HG03565 (cell line): Measurements from ENCODE around the gene FRMD4A.

ENCODE experiments used
- ATAC-seq: cut with Tn5 transposase; IDR thresholded peaks from one replicate; pipeline ENCODE4 v1.9.1; 2021; ENCODE audit warnings: mild to moderate bottlenecking, moderate library complexity; ENCODE audit not compliant: unreplicated experiment

Gene FRMD4A

GRCh38 chr10:14024329-14025202 is 306.2 kb downstream of the FRMD4A start:
- ATAC-seq: no peak

DNA sequence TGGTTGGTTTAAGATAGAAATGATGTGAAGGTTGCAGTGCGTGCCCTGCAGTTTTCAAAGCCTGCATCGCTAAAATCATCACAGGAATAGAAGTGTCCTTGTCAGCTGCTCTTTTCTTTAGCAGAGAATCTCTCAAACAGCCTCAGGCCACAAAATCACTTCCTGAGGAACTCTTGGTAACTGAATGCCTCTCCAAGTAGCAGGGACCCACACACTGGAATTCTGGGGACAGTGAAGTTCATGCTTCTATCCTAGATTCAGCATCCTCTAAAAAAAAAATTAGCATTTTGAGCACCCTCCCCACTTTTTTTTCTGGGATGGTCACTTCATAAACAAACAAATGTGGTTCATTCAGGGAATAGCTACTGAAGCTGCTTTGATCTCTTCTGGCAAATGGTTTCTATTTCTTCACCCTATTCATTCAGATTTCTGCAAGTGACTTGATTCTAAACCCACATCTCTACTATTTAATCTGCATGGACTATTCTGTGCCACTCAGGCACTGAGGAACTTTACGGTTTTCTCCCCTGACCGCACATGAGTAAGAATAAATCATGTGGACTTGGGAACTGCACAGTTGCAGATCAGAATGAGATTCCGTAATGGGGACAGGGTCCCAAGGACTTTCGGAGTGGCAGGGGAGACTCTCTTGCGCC is 306.9 kb downstream of the FRMD4A start:
- ATAC-seq: no peak

DNA sequence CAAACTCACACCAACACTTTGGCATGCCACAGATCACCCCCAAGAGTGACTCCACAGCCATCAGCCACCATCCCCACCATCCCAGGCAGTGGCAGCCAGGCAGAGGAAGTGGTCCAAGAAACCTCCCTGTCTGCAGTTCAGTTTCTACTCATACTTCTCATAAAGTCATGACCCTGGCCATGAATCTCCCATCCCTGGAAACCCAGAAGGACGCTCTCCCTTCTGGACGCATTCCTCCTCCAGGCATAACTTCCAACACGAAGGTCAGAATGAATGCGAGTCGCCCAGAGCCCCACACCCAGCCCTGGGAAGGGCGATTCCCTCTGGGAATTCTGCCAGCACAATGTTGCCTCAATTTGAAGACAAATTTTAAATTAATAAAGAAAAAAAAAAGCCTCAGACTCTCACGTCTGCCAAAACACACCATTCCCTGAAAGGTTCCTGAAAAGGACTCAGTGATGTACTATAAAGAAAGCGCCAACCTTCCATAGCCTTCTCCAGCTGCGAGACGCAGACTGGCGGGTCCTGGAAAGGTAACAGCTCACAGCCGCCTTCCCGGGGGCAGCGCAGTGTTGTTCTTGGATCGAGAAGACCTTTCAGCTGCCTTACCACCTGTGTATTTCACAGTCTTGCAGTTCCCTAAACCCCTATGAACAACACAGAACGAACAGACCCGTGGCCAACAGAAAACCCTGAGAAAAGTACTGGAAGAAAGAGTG is 307.6 kb downstream of the FRMD4A start:
- ATAC-seq: no peak

GRCh38 chr10:14022052-14022451 is 308.7 kb downstream of the FRMD4A start:
- ATAC-seq: no peak

DNA sequence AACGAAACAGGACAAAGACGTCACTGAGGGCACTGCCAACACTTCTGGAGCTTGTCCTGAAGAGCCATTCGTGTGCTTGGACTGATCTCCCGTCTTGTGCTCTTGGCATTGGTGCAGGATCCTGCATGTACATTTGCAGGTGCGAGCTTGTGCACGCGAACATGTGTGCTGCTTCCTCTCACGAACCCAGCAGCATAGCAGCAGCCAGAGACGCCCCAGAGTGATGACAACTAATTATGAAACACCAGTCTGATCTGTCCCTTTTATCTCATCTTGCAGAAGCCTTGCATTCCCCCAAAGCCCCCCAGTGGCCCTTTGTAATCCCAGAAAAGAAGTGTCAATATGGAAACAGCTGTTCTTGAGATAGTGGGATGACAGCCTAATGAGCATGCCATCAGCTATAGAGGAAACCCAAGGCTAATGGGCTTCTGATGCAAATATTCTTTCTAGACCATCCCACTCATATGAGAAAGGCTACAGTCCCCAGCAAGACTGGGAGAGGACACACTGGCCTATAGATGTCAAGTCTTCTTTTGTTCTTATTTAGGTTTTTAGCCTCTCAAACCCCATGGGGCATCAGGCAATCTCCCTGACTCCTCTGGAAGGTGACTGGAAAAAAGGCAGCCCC is 310.6 kb downstream of the FRMD4A start:
- ATAC-seq: no peak

DNA sequence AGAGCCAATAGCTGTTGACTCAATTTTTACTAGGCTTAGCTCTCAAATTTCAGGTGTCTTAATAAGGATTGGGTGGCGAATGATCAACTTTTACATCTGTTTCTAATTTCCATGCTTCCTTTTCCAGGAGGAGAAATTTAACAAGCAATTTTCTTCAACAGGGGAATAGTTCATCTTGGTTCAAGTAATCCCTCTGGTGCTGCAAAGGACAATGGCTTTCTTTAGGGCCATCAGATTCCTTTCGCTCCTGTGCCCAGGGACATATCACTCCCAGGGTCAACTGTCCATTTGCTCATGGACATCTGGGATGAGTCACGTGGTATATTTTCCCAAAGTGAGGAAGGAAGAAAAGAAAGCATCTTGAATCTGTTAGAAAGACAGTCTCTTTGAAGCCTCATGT is 313.3 kb downstream of the FRMD4A start:
- ATAC-seq: no peak

GRCh38 chr10:14016931-14017333 is 313.8 kb downstream of the FRMD4A start:
- ATAC-seq: no peak

- no peak for ATAC-seq
These were observed 314.6 kb downstream of the FRMD4A start for GRCh38 chr10:14016011-14016536.

DNA sequence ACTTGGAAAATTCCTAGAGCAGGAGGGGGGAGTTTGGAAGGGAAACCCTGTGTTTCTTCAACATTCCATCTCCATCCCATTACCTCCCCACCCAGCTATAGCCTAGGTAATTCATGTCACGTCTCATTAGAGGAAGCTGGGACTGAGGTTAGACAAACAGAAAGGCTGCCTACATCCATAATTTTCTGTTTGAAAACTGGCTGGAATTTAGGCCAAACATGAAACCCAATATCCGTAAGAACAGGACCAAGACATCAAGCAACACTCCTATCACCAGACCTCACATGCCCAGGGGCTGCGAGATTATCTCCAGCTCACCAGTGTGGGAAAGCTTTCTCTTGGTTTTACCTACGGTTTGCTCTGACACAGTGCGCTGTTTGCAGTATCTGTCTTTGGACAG is 316.3 kb downstream of the FRMD4A start:
- ATAC-seq: no peak

- ATAC-seq: no peak
These were observed 319.8 kb downstream of the FRMD4A start for GRCh38 chr10:14010769-14011574.

DNA sequence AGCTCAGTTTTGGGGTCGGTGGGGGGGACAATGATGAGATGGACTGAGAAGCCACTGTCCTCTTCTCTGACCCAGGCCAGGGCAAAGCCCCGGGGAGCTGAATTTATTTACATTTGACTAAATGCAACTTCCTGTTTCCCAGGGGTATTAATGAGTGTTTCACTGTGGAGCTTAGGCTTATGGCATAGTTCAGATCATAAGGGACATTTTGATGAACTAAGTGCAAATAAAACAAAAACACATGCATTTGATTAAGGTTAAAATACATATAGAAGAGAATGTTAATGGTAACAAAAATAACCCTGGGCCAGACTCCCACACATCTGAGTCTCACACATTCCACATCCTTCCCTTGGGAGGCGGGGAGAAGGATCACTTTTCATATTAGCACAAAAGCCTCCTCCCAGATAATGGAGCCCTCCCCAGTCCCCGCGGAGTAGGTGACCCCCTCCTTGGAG is 320.6 kb downstream of the FRMD4A start:
- no peak for ATAC-seq

DNA sequence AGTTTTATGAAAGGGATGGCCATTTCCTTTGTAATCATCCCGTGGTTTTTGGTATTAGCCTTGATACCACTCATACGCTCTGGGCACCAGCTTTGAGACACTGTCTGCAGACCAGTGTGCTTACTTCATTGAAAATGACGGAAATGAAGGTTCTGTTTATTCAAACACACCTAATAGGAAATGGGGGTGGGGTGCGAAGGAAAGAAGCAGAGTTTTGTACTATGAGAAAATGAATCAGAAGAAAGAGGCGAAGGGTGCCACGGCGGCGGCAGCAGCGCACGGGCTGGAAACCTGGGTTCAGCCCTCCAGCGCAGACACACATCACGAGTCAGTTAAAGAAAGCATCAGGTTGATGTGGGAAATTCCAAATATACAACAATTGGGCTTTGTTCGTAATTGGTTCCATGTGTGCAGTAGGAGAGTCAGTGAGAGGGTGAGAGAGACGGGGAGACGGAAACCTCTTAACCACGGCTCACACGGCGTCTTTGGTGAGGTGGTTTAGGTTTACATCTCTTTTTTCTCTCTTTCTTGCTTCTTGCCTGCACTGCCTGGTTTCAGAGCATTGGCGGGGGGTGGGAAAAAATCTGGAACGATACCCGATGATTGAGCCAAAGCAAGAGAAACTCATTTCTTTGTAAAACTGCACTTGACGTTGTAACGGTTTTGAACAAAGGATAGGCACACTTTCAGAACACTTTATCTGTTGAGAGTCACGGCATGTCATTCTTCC is 321.2 kb downstream of the FRMD4A start:
- ATAC-seq: peak; percentile 48

GRCh38 chr10:14008740-14009080 is 322.0 kb downstream of the FRMD4A start:
- no peak for ATAC-seq

DNA sequence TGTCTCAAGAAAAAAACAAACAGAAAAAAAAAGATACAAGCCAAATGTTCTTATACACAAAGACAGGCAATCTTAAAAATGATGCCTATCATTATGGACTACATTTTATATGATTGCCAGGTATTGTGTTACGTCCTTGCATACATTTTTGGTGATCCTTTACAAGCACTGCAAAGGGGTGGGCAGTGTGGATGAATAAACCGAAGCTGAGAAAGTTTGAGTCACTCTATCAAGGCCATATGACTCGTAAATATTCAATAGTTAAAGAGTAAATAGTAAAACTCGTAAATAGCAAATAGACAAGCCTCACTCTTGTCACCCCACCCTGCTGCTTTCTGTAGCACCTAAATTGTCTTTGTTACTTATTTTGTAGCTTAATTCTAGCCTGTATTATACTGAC is 326.2 kb downstream of the FRMD4A start:
- ATAC-seq: no peak

- no peak for ATAC-seq
These were observed 327.1 kb downstream of the FRMD4A start for GRCh38 chr10:14003517-14004184.

- ATAC-seq: no peak
These were observed 329.3 kb downstream of the FRMD4A start for GRCh38 chr10:14001298-14002040.

DNA sequence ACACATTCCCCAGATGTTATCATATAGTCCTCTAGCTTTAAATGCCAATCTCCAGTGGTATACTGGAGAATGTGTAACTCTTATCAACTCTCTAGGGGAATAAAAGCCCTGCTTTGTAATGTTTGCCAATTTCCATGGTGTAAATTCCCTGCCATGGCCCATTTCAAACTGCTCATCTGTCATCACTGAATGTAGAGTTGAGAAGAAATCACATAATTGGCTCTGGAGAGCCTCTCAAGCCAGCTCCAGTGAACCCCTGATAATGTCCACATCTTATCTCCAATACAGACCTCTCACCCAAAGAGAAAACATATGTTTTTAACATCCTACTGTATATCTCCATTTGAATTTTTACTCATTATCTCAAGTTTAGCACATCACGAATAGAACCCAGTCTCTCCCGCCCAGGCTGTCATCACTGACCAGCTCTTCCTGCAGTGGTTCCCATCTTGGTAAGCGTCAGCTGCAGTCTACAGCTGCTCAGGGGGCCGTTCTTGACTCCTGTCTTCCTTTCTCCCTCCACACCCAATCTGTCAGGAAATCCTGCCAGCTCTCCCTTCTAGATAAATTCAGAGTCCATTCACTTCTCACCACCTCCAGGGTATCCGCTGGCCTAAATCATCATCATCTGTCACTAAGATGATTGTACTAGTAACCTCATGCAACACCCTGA is 332.4 kb downstream of the FRMD4A start:
- no peak for ATAC-seq

DNA sequence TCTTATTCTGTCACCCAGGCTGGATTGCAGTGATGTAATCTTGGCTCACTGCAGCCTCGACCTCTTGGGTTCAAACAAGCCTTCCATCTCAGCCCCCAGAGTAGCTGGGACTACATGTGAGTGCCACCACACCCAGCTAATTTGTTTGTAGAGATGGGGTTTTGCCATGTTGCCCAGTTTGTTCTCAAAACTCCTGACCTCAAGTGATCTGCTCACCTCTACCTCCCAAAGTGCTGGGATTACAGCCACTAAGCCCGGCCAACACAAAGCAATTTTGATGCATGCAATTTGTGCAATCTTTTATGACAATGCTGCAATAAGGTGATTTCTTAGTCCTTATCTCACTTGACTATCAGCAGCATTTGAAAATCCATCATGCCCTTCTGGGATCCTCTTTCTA is 333.1 kb downstream of the FRMD4A start:
- ATAC-seq: no peak
